ENCODE measurements around the gene SPHKAP. TPM values are rescaled to one million over a fixed set of nuclear protein-coding genes. Genes with fewer than 3 reads are reported as not detected.

The SPHKAP gene
- total RNA-seq, 2 donors from 2014 or later = not detected

DNA sequence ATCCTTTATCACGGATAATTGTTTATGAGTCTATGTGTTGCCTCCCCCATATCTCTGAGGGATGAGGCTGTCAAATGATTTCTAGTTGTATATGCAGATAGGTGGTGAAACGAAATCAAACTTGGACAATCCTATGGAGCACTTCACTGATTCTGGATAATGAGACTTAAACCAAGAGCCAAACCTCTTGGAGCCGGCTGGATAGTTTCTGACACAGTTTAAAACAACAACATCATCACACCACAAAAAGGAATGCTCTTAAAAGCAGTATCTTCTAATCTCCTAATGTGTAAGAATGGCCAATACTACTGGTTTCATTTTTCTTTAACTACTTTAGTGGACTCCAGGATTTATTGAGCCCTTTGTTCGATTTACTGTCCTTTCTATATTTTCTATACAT, 36.5 kb downstream of the SPHKAP start:
- Histone ChIP-seq H3K4me1 (no peaks in the 10 kb centered on the region), H3K36me3 (replicated peaks in 1 of 2; ENCODE audit: insufficient read depth in 1 of 2, low read depth in 2 of 2) (no peaks in the 10 kb centered on the region), H3K4me3 (no peak overlapping the region), H3K9me3 (no peaks in the 10 kb centered on the region), H3K27me3 (no peaks in the 10 kb centered on the region), H3K27ac (no peak overlapping the region)
- ATAC-seq (no peak), DNase-seq (no peak)
- 42 to 43% methylated on average over 4 of the region's 4 CpGs for WGBS, 2 donors
- intact Hi-C loops (cut with DNase I) = no loop called here
- no peak for TF ChIP-seq POLR2A (IDR thresholded peaks at IDR 0.05)
- TF ChIP-seq, protein P1, sequence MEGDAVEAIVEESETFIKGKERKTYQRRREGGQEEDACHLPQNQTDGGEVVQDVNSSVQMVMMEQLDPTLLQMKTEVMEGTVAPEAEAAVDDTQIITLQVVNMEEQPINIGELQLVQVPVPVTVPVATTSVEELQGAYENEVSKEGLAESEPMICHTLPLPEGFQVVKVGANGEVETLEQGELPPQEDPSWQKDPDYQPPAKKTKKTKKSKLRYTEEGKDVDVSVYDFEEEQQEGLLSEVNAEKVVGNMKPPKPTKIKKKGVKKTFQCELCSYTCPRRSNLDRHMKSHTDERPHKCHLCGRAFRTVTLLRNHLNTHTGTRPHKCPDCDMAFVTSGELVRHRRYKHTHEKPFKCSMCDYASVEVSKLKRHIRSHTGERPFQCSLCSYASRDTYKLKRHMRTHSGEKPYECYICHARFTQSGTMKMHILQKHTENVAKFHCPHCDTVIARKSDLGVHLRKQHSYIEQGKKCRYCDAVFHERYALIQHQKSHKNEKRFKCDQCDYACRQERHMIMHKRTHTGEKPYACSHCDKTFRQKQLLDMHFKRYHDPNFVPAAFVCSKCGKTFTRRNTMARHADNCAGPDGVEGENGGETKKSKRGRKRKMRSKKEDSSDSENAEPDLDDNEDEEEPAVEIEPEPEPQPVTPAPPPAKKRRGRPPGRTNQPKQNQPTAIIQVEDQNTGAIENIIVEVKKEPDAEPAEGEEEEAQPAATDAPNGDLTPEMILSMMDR (IDR thresholded peaks at IDR 0.05) = no peak

DNA sequence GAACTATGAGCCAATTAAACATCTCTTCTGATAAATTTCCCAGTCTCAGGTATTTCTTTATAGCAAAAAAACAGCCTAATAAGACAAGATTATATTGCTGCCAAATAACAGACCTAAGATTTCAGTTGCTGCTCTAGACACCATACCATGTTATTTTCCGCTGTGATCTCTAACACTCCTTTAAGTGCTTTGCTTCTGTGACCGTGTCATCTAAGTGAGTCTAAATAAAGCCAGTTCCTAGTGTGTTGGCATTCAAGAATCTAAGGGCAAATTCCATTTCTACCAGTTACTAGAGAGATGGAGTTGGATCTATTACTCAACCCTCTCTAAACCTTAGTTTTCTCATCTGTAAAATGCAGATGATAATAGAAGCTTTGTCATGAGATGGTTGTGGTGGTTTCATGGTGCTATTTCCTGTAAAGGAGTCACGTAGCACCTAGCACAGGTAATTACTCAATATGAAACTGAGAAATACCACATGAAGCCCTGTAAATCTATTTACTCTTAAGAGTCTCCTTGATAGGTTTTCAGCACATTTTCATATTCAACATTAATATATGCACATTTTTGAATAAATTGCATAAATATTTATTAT, 40.5 kb downstream of the SPHKAP start:
- intact Hi-C loops (cut with DNase I) = no loop called here
- no peak for TF ChIP-seq POLR2A (IDR thresholded peaks at IDR 0.05)
- TF ChIP-seq, protein P1 (IDR thresholded peaks at IDR 0.05) = no peak
- Histone ChIP-seq H3K9me3 (no peaks in the 10 kb centered on the region), H3K4me1 (no peaks in the 10 kb centered on the region), H3K36me3 (replicated peaks in 1 of 2; ENCODE audit: insufficient read depth in 1 of 2, low read depth in 2 of 2) (no peaks in the 10 kb centered on the region), H3K27ac (no peak overlapping the region), H3K27me3 (no peaks in the 10 kb centered on the region), H3K4me3 (no peak overlapping the region)
- 50 to 64% methylated on average over 3 of the region's 3 CpGs for WGBS, 2 donors
- DNase-seq (no peak), ATAC-seq (no peak)

DNA sequence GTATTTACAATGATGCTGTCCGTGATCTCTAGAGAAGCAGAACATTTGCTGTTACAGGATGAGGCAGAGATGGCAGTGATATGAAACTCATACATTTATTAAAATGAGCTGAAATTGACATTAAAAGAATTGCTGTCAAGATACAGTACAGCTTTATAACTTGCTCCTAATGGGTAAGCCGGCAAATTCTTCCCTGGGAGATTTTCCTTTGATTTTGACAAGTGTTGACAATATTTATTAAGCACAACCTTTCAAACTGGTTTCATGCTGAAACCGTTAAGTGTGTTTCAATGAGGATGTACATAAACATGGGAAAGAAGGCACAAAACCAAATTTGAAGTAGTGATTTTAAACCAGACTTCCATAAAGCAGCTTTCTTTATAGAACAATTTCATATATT, 45.5 kb downstream of the SPHKAP start:
- TF ChIP-seq, protein P1 (IDR thresholded peaks at IDR 0.05) = no peak
- TF ChIP-seq POLR2A (IDR thresholded peaks at IDR 0.05) = no peak
- 60 to 66% methylated on average over 3 of the region's 3 CpGs for WGBS, 2 donors
- Histone ChIP-seq H3K27me3 (no peaks in the 10 kb centered on the region), H3K4me1 (no peaks in the 10 kb centered on the region), H3K4me3 (no peak overlapping the region), H3K36me3 (replicated peaks in 1 of 2; ENCODE audit: insufficient read depth in 1 of 2, low read depth in 2 of 2) (no peaks in the 10 kb centered on the region), H3K27ac (no peak overlapping the region), H3K9me3 (no peaks in the 10 kb centered on the region)
- intact Hi-C loops (cut with DNase I) = no loop called here
- DNase-seq (no peak), ATAC-seq (no peak)

DNA sequence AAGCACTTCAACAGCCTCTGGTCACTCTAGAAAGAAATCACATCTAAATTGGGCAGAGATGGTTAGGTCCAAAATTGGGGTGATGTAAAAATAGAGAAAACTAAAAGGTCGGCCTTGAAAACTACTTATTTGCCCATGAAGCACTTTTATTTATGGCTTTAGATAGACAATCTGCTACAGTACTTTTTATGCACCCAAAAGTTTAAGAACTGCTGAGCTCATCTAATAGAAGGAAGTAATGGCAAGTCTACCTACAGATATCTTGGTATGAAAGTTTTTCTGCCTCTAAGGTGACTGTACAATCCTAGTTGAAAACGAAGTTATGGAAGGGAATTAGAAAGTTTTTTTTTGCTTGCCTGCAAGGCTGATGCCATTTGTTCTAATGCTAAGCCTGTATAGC, 46.2 kb downstream of the SPHKAP start:
- no peaks in the 10 kb centered on the region for H3K9me3 ChIP-seq
- ATAC-seq = no peak
- no peak overlapping the region for H3K4me3 ChIP-seq
- TF ChIP-seq POLR2A (IDR thresholded peaks at IDR 0.05) = no peak
- TF ChIP-seq, protein P1 (IDR thresholded peaks at IDR 0.05) = no peak
- no peaks in the 10 kb centered on the region for H3K4me1 ChIP-seq
- H3K27me3 ChIP-seq = no peaks in the 10 kb centered on the region
- intact Hi-C loops (cut with DNase I) = no loop called here
- no peaks in the 10 kb centered on the region for H3K36me3 ChIP-seq (replicated peaks in 1 of 2; ENCODE audit: insufficient read depth in 1 of 2, low read depth in 2 of 2)
- DNase-seq = no peak
- no peak overlapping the region for H3K27ac ChIP-seq
- 46 to 48% methylated on average over 2 of the region's 2 CpGs for WGBS, 2 donors

DNA sequence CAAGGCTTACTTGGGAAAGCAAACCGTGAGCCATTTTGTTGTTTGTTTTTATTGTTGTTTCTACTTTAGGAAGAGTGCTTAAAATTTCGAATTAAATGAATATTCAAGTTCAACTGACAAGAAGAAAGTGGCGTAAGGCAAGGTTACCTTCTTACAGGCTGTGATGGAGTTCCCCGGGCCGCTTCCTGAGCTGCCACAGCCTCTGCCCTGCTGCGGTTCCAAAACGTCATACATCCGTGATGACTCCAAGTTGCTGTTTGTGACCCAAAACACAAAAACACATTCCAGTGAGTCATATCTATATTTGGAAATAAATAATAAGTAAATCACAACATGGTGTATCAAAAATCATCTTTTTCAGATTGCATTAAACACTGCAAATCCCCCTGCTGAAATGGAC, 49.7 kb downstream of the SPHKAP start:
- Histone ChIP-seq H3K9me3 (no peaks in the 10 kb centered on the region), H3K36me3 (replicated peaks in 1 of 2; ENCODE audit: insufficient read depth in 1 of 2, low read depth in 2 of 2) (no peaks in the 10 kb centered on the region), H3K27ac (no peak overlapping the region), H3K27me3 (no peaks in the 10 kb centered on the region), H3K4me1 (no peaks in the 10 kb centered on the region), H3K4me3 (no peak overlapping the region)
- DNase-seq (no peak), ATAC-seq (no peak)
- 62 to 71% methylated on average over 8 of the region's 8 CpGs for WGBS, 2 donors
- TF ChIP-seq POLR2A (IDR thresholded peaks at IDR 0.05) = no peak
- TF ChIP-seq, protein P1 (IDR thresholded peaks at IDR 0.05) = no peak
- intact Hi-C loops (cut with DNase I) = no loop called here
